Measurements from ENCODE around the gene SFXN3.

SFXN3 gene

DNA sequence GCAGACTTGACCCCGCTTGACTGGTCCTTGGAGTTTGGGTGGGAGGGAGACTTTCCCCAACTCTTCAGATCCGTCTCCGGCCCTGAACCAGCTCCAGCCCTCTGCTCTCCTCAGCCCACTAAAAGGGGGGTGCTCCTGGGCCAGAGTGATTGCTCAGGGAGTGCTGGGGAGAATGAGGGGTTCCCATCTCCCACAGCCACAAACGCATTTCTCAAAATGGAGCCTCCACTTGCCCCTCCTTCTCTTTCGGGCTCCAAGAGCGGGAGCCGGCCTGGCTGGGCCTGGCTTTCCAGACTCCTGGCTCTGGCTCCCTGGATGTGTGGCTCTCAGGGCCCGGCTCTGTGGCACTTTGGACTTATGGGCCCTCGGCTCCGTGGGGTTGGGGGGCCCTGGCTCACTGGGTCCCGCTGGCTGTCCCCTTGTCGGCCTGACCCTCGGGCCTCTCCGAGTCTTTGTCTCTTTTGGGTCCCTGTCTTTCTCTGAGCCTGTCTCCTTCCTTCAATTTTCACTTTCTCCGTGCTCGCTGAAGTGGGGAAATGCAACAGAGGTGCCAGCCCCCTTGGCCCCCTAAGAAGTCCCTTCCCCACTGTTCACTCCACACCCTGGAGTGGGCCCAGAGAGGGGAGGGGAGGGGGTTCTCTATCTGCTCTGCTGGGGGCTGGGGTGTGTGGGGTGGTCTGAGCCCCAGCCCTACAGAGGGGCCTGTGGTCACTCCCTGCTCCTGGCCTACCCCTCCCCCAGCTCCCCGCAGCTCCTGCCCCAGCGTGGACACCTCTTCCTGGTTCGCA, 30.7 kb upstream of the SFXN3 start:
- DNase-seq: no peak

DNA sequence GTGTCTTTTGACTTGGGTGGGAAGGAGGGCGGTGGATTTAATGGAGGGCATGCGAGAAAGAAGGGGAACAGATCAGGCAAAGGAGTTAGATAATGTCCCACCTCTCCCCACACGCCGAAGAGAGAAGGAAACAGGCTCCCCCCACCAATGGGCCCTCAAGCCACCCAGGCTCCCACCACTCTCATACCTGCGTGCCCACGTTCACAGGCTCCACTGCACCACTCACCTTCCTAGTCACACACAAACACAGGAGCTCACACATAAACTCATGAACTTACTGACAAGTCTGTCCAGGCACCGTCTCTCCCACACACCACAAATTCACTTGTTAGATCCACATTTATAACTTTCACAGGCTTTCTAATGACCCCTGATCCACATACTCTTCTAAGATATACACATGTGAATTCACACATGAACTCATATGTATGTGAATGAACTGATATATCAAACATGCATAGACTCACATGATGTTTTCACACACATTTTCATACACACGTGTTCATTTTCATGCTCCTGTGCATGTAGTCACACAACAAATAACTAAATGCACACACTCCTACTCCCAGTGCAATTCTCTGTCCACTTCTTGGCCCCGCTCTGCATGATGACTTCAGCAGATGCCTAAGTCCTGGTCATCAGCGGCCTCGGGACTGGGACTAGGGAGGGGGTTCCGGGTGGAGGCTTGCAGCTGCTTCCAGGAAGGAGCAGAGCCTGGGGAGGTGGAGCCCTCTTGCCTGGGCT, 29.9 kb upstream of the SFXN3 start:
- no peak for DNase-seq

DNA sequence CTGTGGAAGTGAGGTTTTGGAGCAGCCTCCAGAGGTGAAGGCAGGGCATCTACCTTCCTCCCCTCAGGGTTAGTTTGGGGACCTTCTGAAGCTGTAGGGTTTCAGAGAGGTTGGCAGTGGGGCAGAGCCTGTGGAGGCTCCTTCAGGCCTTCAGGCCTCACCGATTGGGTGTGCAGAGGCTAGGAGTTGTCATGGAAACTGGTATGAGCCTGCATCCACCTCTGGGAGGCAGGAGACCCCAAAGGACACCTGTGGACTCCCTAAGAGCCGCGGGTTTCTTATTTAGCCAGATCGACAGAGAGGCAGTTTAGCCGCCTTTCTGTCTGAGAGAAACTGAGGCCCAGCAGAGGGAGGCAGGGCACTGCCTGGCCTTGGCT, 29.4 kb upstream of the SFXN3 start:
- no peak for DNase-seq

DNA sequence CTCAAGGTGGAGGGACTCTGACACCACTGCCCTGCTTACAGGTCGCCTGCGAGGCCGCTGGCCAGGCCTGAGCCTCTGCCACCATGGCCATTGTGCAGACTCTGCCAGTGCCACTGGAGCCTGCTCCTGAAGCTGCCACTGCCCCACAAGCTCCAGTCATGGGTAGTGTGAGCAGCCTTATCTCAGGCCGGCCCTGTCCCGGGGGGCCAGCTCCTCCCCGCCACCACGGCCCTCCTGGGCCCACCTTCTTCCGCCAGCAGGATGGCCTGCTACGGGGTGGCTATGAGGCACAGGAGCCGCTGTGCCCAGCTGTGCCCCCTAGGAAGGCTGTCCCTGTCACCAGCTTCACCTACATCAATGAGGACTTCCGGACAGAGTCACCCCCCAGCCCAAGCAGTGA, 28.6 kb upstream of the SFXN3 start:
- no peak for DNase-seq

DNA sequence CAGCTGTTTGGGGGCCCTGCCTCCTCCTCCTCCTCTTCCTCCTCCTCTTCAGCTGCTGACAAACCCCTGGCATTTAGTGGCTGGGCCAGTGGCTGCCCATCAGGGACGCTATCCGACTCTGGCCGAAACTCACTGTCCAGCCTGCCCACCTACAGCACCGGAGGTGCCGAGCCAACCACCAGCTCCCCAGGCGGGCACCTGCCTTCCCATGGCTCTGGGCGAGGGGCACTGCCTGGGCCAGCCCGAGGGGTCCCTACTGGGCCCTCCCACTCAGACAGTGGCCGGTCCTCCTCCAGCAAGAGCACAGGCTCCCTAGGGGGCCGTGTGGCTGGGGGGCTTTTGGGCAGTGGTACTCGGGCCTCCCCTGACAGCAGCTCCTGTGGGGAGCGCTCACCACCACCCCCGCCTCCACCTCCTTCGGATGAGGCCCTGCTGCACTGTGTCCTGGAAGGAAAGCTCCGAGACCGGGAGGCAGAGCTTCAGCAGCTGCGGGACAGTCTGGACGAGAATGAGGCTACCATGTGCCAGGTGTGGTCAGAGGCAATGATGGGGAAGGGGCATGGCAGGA, 27.3 kb upstream of the SFXN3 start:
- DNase-seq: no peak

DNA sequence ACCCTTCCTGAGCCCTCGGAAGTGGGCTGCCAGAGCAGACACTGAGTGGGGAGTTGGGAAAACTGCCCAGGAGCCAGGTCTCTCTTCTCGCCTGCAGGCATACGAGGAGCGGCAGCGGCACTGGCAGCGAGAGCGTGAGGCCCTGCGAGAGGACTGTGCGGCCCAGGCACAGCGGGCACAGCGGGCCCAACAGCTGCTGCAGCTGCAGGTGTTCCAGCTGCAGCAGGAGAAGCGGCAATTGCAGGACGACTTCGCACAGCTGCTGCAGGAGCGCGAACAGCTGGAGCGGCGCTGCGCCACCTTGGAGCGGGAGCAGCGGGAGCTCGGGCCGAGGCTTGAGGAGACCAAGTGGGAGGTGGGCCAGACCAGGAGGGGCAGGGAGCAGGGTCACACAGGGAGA, 25.7 kb upstream of the SFXN3 start:
- DNase-seq: no peak

DNA sequence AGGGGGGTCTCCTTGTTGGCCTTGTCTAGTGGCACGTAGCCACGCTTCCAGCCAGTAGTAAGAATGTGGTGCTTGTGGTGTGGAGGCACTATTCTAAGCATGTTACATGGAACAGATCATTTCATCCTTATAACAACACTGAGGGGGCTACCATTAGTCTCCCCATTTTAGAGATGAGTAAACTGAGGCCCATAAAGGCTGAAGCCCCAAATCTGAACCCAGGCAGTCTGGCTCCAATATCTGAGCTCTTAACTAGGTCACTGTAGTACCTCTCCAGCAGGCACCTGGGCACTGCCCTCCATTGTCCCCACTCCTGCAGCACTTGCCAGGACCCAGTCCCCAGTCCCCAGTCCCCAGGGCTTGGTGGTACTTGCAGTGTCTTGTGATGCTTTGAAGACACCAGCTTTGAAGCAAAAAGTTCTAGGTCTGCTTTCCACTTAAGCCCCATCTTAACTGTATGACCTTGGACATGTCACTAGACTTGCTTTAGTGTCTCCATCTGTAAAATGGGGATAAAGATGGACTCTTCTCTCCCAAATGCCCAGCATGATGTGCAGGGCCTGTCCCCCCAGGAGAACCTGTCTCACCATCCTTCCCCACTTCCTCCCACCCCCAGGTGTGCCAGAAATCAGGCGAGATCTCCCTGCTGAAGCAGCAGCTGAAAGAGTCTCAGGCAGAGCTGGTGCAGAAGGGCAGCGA, 25.0 kb upstream of the SFXN3 start:
- no peak for DNase-seq

DNA sequence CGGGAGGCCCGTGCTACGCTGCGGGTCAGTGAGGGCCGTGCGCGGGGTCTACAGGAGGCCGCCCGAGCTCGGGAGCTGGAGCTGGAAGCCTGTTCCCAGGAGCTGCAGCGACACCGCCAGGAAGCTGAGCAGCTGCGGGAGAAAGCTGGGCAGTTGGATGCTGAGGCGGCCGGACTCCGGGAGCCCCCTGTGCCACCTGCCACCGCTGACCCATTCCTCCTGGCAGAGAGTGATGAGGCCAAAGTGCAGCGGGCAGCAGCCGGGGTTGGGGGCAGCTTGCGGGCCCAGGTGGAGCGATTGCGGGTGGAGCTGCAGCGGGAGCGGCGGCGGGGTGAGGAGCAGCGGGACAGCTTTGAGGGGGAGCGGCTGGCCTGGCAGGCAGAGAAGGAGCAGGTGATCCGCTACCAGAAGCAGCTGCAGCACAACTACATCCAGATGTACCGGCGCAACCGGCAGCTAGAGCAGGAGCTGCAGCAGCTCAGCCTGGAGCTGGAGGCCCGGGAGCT, 24.4 kb upstream of the SFXN3 start:
- no peak for DNase-seq

DNA sequence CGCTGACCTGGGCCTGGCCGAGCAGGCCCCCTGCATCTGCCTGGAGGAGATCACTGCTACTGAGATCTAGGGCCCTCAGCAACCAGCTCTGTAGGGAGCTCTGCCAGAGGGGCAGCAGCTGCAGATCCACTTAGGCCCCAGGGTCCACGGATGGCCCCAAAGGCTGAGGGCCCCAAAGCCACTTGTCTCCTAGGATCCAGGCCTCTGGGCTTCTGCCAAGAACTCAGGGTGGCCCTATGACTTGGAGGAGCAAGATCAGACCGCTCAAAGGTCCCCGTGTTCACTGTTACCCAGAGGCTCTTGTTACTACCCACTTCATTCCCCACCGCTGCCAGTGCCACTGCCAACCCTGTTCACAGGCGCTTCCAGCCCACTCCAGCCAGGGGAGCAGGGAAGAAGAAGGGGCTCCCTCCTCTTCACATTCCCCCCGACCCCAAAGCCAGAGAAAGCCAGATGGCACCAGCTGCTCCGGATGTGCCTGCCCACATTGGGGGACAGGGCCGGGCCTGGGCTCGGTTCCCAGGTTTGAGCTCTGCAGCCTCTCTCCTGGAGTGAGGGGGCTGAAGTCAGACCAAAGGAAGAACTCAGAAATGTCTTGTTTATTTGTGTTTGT, 23.8 kb upstream of the SFXN3 start:
- DNase-seq: no peak

DNA sequence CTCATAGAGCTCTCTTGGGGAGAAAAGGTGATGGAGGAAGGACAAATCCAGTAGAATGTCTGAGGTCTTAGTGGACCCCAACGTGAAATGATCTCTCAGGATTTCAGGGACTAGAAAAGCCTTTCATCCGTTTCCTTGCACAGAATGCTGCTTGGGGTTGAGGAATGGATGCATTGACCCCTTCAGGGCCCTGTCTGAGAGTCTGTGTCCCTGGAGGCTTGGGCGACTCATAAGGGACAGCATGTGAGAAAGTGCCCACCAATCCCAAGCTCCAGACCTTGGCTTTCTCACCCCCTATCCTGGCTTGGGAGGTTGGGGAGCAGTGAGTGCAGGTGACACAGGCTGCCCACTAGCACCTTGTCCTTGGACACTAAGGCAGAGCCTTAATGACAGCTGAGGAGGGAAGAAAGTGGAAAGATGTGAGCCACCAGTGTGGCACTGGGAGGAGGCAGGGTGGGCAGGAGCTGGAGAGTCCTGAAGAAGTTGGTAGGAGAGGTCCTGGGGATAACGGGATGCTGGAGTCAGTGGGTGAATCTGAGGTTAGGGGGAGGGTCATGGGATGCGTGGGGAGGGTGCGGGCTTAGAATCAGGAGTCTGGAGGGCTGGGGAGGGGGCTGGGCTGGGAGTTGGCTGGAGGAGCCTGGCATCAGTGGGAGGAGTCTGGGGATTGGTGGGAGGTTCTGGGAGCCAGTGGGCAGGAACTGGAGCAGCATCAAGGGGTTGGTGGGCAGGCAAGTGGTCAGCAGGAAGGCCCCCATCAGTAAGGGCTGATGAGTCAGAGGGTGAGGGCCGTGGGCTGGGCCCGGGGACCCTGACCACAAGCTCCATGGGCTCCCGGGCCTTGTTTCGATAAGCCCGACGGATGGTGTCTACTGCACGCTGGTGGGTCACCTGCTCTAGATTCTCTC, 22.9 kb upstream of the SFXN3 start:
- DNase-seq: no peak

DNA sequence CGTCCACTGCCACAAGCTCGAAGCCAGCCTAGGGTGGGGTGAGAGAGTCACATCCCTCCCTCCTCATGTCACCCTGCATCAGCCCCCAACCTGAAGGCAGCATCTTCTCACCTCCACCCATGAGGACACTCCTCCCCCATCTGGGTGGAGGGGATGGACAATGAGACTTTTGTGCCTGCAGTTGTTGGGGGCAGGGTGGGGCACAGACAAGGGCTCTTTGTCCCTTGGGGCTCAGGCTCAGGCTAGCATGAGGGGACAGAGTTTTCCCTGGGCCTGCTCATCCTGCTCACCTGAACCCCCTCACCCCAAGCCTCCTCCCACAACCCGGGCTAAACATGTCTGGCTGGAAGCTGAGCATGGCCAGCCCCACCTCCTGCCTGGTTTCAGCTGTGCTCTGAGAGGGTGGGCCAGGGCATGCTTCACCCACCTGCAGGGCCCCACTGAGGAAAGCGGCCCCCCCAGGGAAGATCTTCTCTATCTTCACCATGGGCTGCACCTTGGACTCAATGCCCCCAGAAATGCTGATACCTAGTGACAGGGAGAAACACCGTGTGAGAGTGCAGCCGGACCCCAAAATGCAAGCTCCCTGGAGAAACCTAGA, 22.1 kb upstream of the SFXN3 start:
- DNase-seq: no peak

DNA sequence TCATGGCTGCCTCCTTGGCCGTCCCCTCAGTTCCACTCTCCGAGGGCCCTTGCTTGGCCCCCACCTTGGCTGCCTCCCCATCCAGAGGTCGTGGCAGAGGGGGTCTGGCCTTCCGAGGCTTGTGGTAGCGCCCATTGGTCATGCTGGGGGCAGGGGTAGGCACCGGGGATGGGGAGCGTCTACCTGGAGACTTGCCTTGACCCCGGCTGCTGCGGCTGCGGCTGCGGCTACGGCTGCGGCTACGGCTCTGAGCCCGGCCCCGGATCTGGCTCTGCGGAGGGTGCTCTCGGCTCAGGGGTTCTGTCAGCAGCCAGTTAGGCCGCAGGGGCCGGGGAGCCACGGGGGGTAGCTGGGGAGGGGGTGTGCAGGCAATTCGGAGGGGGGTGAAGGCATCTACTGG, 20.7 kb upstream of the SFXN3 start:
- no peak for DNase-seq

DNA sequence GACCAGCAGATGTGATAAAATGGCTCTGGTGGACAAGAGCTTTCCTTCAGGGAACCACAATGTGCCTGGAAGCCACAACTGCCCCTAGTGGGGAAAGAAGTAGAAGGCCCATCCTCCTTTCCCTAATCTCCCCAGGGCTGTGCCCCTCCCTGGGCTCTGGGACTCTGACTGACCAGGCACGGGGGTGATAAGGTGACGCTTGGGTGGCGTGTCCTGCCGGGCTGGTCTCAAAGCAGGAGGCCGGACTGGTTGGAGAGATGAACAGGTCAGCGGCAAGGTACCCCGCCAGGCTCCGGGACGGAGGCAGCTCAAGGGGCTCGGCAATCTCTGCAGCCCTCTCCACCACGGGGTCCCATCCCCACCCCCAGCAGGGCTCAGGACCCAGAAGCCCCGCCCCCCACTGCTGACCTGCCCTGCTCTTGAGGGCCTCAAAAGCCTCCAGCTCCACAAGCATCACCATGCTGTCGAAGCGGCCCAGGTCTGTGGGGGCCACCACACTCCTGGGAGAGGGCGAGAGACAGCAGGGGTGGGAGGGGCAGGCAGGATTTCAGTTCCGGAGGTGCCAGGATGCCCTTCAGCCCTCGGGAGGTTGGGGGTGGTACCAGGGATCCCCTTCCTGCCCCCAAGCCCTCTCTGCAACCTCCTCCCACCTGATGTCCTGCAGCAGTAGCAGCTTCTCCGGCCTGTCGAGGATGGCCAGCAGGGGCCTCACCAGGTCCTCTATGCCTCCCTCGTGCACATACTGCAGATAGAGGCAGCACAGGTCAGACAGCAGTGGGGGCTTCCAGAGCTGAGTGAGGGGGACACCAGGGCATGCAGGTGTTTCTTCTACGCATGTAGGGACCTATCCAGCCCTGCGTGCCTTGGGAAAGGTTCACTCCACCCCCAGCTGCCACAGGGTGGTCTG, 19.3 kb upstream of the SFXN3 start:
- DNase-seq: no peak

DNA sequence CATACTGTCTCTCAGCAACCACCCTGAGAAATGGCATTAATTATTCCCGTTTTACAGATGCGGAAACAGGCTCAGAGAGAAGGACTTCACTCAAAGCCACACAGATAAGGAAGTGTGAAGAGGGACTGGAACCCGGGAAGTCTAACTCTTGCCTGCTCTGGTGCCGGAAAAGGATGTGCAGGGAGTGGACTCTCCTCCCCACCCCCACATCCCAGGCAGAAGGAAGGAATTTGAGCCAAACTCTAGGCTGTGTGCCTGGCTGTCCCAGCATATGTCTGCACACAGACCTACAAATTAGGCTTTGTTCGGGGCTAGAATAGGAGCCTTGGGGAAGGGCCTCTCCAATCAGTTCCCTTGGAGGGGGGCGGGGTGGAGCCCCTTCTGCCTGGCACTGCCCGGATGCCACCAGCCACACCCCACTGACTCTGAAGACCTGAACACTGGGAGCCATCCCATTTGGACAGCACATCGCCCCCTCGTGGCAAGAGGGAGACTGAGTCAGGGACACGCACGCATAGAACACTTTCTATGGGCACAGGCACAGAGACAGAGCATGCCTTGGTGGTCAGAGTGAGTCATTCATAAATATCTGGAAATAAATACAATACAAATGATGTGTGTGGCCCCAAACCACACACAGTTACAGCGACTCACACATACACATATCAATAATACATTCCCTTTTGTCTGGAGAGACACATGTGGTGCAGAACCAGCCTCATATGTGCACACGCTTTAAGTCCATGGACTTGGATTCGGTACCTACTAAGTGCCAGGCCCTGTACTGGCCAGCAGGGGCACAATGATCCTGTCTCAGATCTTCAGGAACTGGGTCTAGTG, 18.3 kb upstream of the SFXN3 start:
- peak in 1 of 2 experiments; percentile 30 for DNase-seq

DNA sequence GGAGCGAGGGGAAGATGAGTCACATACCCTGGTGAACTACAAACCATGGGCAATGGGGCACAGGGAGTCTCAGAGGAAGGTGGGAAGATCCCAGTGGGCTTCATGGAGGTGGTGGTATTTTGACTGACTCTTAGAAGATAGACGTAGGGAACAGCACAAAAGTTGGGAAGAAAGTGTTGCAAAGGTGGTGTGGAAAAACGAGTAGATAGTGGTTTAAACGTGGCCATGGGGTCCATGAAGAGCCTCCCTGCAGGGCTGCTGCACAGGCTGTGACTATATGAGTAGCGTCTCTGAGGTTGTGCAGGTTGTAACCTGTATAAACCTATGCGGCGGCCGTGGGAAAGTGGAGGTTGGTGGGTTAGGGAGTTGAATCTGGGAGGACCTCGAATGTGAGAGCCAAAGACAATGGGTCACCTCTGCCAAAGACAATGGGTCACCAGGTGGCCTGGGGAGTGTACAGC, 17.6 kb upstream of the SFXN3 start:
- no peak for DNase-seq

DNA sequence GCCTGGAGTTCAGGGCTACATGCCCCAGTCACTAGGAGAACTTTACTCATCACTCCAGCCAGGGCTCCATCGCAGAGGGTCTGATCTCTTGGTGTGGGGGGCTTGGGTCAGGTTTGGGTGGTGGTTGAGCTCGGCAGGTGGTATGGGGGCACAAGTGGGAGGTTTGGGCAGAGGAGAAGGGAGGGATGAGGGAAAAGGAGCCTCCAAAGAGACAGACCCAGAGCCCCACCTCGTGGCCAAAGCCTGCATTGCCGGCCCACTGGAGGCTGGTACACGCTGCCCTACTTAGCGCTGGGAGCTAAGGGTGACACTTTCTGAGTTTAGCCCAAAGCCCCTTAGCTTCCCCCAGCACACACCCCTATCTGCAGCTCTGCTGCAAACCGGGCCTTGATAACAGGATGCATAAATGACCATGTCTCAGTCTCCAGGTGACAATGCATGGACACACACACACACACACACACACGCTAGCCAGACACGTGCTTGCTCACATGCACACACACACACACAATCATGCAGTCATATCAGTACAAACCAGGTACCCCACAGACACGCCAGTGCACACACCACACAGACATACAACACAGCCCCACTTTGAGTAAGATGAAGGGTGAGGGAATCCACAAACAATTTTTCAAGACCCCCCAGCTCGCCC, 16.7 kb upstream of the SFXN3 start:
- peak; percentile 4 to 56 for DNase-seq

DNA sequence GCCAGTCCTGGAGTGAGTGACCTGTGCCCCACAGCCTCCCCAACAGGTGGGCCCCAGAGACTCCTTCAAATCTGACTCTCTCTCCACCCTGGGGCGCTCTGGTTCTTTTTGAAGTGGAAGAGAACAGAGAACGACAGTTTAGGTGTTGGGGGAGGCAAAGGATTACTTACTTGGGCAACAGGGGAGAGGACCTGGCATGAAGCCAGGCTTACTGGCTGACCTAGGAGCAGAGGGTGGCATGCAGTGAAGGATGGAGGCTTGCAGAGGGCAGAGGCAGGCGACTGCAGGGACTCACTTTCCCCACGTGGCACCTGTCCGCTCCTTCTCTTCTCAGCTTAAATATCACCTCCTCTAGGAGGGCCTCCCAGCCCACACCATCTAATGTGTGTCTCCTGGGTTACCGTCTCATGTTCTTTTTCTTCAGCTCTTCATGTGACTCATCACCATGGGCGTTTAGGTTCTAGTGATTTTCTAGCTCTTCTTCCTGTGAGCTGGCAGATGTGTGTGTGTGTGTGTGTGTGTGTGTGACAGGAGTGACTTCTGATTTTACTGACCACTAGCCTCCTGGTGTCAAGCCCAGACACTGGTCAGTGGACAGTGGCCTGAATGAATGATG, 16.0 kb upstream of the SFXN3 start:
- DNase-seq: no peak

DNA sequence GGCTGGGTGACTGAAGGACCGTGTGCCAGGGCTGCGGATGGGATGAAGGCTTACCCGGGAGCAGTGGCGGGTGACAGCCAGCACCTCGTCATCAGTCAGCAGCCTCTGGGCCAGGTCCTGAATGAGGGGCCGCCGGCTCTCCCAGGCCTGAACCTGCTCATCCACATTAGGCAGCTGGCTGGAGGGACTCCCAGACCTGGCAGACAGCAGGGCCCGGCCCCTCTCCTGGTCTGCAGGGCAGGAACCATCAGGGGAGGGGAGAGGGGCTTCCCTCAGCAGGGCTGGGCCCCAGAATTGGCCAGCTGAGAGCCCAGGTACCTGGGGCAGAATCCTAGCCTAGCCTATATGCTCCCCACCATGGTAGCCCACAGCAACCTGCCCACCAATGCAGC, 15.5 kb upstream of the SFXN3 start:
- DNase-seq: no peak

Measured in NCI-H187 (cell line).